Activated naive CD8-positive, alpha-beta T cell treated with anti-CD3 and anti-CD28 coated beads, Interleukin-2, amount 50 U/mL, for 24 hours (primary cell): ENCODE measurements around the gene EIF4G1.

Experiments used
- ATAC-seq: fragments of 150-1000 bp; cut with Tn5 transposase; one replicate; pipeline ENCODE4 v1.10.0; 2021
- DNase-seq: peaks from one replicate; pipeline ENCODE4 v3.0.0; 2021
- H3K27ac Mint-ChIP-seq: one replicate; pipeline ENCODE4 v1.8.0; 2021; ENCODE audit warnings: mild to moderate bottlenecking, mixed read lengths
- H3K27me3 Mint-ChIP-seq: one replicate; pipeline ENCODE4 v1.8.0; 2021; ENCODE audit warnings: mixed read lengths
- H3K36me3 Mint-ChIP-seq: one replicate; pipeline ENCODE4 v1.8.0; 2021; ENCODE audit warnings: low read depth, mixed read lengths
- H3K4me1 Mint-ChIP-seq: one replicate; pipeline ENCODE4 v1.8.0; 2021; ENCODE audit warnings: mixed read lengths
- H3K4me3 Mint-ChIP-seq: one replicate; pipeline ENCODE4 v1.8.0; 2021; ENCODE audit warnings: mild to moderate bottlenecking, moderate library complexity, mixed read lengths
- H3K9me3 Mint-ChIP-seq: one replicate; pipeline ENCODE4 v1.8.0; 2021; ENCODE audit warnings: mixed read lengths

The EIF4G1 gene

DNA sequence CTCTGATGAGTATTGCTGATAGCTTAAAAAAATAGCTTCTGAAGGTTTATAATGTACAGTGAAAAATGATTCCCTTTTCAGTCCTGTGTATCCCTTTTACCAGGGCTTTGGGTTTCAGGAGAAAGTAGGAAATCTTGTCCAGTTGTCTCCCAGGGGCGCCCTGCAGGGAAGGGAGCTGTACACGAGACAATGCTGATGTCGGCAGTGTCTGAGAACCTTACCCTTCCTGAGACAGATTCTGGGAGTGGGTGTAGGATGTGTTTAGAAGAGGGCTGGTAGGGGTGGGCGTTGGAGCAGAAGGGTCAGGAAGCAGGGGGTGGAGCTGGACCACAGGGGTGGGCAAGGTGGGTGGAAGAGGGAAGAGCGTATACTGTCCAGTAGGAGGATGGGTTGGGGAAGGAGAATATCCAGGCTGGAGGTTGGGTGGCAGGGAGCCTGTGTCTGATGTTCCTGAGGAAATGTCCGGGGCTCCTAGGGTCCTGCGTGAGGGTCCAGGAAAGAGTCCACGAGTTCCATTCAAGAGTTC is 58.0 kb downstream of the EIF4G1 start:
- Mint-ChIP-seq H3K9me3 (no peaks in the 10 kb centered on the region), H3K36me3 (peaks cover 23% of the 10 kb centered on the region), H3K27me3 (peaks cover 12% of the 10 kb centered on the region), H3K27ac (no peak overlapping the region), H3K4me1 (peaks cover 4% of the 10 kb centered on the region), H3K4me3 (no peak overlapping the region)
- no peak for ATAC-seq
- DNase-seq: no peak

DNA sequence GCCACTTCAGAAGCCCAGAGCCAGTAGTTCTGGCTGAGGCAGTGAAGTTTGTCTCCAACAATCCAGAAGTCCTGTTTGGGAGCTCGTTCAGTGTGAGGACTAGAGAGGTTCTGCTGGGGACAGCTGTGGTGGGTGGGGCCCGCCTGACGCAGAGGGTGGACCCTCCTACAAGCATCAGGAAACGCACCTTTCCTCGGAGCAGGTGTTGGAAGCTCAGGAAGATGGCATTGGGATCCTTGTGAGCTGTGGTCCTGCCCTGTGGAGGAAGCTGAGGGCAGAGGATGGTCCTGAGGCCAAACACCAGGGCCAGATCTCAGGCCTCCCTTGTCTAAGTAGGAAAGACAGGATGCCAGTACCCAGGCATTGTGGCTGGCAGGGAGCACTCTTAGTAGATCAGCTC is 58.5 kb downstream of the EIF4G1 start:
- DNase-seq (no peak), ATAC-seq (no peak)
- H3K9me3 Mint-ChIP-seq: no peaks in the 10 kb centered on the region
- H3K4me3 Mint-ChIP-seq: no peak overlapping the region
- H3K4me1 Mint-ChIP-seq: peaks cover 5% of the 10 kb centered on the region
- no peak overlapping the region for H3K27ac Mint-ChIP-seq
- H3K36me3 Mint-ChIP-seq: peaks cover 19% of the 10 kb centered on the region
- H3K27me3 Mint-ChIP-seq: peaks cover 18% of the 10 kb centered on the region

DNA sequence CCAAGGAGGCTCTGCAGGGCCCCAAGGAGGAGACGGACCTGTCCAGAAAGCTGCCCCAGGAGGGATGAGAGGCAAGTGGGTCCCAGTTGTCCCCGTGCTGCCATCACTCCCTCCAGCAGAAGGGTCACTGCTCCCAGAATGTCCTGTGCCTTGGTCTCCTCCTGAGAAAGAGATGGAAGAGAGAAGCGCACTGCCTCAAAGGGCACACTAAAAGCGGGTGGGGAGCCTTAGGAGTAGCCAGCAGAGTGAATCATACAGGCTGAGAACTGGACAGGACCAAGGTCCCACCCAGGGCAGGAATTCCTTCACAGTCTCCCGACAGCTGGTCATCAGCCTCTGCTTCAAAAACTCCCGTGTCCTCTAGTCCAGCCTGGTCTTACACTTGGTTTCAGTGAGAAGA is 59.0 kb downstream of the EIF4G1 start:
- Mint-ChIP-seq H3K9me3 (no peaks in the 10 kb centered on the region), H3K4me3 (no peak overlapping the region), H3K4me1 (peaks cover 6% of the 10 kb centered on the region), H3K27me3 (peaks cover 23% of the 10 kb centered on the region), H3K36me3 (peaks cover 15% of the 10 kb centered on the region), H3K27ac (no peak overlapping the region)
- DNase-seq: no peak
- ATAC-seq: no peak

DNA sequence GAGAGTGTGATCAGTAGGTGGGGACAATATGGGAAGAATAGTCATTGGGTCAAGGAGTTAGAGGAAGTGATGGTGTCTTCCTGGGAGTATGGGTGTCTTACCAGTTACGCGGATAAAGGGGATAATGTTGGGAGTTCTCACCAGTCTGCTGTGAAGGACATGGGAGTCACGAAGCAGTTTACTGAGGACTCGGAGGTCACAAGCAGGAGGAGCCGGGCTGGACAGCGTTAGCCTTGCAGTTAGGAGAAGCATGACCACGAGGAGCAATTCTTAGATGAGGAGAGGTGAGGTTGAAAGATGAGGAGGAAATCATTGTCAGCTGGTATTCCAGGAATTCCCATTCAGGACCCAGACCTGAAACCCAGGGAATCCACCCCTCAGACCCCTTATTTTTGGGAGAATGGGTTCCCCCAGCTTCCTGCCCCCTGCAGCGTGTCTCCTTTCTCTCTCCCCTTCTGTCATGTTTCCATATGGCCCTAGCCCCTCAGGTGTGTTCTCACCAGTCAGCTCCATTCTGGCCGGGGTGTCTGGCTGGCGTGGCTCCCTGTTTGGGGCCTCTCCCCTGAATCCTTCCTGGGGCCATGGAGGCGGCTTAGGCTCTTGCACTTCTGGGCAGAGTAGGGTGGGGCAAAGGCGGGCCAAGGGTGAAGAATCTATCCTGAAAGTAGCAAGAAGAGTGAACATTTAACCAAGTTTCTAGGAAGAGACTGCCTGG is 61.5 kb downstream of the EIF4G1 start:
- Mint-ChIP-seq H3K4me3 (no peak overlapping the region), H3K36me3 (no peaks in the 10 kb centered on the region), H3K27ac (no peak overlapping the region), H3K4me1 (peaks cover 9% of the 10 kb centered on the region), H3K27me3 (peaks cover 37% of the 10 kb centered on the region), H3K9me3 (no peaks in the 10 kb centered on the region)
- no peak for DNase-seq
- no peak for ATAC-seq

DNA sequence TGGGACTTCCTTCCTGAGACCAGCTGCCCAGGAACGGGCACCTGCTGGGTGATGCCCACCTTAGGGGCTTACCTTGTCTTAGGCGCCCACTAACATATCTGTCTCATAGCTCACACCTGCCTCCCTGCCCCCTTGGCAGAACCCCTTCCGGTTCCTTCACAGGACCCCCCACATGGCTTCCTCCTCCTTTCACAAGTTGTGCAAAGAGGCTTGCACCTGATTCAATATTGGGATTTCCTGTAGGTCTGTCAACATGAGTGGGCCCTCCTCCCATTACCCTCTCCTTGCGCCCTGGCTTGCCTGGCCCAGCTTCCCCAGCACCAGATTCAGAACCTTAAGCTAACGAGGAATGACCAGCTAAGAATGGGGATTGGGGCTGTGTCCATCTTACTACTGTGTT is 63.0 kb downstream of the EIF4G1 start:
- Mint-ChIP-seq H3K9me3 (no peaks in the 10 kb centered on the region), H3K36me3 (no peaks in the 10 kb centered on the region), H3K4me1 (peaks cover 6% of the 10 kb centered on the region), H3K4me3 (no peak overlapping the region), H3K27me3 (peaks cover 50% of the 10 kb centered on the region), H3K27ac (no peak overlapping the region)
- no peak for DNase-seq
- no peak for ATAC-seq

- Mint-ChIP-seq H3K4me1 (peaks cover 6% of the 10 kb centered on the region), H3K4me3 (no peak within 1 kb of the TSS), H3K36me3 (no peaks in the 10 kb centered on the region), H3K9me3 (no peaks in the 10 kb centered on the region), H3K27me3 (peaks cover 56% of the 10 kb centered on the region), H3K27ac (no peak within 1 kb of the TSS)
- DNase-seq: no peak
- no peak for ATAC-seq
Observed at GRCh38 chr3:184377882-184378445, 63.6 kb downstream of the EIF4G1 start, which contains the start of gene THPO. Gene THPO, minus strand, starts transcription at chr3:184378207. Its CDS starts 1,948 bp downstream, at chr3:184376259.

- H3K4me1 Mint-ChIP-seq: peaks cover 6% of the 10 kb centered on the region
- H3K9me3 Mint-ChIP-seq: no peaks in the 10 kb centered on the region
- no peaks in the 10 kb centered on the region for H3K36me3 Mint-ChIP-seq
- H3K27me3 Mint-ChIP-seq: peaks cover 58% of the 10 kb centered on the region
- H3K4me3 Mint-ChIP-seq: peak overlapping the region; percentile 61
- no peak for DNase-seq
- no peak overlapping the region for H3K27ac Mint-ChIP-seq
- ATAC-seq: no peak
Observed at GRCh38 chr3:184378651-184379357, 64.4 kb downstream of the EIF4G1 start.

DNA sequence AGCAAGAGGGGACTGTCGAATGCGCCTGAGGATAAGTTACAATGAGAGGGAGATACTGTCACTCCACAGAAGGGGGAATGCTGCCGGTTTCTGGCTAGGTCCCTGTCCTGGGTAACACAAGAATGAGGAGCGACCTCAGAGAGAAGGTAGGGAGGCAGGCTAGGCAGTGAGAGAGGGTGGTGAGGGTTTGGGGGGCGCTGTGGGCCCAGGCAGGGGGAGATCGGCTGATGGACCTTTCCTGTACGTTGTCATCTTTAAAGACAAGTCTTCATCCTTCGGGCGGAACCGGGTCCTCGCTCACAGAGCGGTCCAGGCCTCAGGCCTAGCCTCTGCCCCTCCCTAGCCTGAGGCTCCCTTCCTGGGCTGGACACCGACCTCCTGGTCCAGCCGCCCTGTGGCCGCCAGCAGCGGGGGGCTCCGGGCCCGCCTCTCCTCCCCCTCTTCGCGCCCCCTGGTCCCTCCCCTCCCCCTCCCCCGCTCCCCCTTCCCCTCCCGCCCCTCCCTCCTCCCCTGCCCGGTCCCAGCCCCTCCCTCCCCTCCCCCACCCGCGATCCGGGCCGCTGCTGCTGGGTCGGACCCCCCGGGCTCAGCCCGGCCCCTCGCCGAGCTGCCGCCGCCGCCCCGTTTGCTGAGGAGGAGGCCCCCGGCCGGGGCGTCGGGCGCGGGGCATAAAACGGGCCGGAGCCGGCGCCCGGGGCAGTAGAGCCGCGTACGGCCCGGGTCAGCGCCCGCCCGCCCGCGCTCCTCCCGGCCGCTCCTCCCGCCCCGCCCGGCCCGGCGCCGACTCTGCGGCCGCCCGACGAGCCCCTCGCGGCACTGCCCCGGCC is 65.2 kb downstream of the EIF4G1 start, which contains the start of gene CHRD:
CHRD (plus strand) TSS at position 697 of the 827 bp plus-strand sequence. CDS start 265 bp downstream, outside the sequence.
- Mint-ChIP-seq H3K4me1 (peaks cover 6% of the 10 kb centered on the region), H3K27ac (no peak within 1 kb of the TSS), H3K4me3 (peak within 1 kb of the TSS; percentile 61), H3K36me3 (no peaks in the 10 kb centered on the region), H3K27me3 (peaks cover 58% of the 10 kb centered on the region), H3K9me3 (no peaks in the 10 kb centered on the region)
- DNase-seq (no peak), ATAC-seq (no peak)

DNA sequence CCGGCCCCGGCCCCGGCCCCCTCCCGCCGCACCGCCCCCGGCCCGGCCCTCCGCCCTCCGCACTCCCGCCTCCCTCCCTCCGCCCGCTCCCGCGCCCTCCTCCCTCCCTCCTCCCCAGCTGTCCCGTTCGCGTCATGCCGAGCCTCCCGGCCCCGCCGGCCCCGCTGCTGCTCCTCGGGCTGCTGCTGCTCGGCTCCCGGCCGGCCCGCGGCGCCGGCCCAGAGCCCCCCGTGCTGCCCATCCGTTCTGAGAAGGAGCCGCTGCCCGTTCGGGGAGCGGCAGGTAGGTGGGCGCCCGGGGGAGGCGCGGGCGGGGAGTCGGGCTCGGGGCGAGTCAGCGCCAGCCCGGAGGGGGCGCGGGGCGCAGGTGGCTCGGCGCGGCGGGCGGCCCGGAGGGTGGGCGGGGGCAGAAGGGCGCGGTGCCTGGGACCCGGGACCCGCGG is 65.8 kb downstream of the EIF4G1 start:
- Mint-ChIP-seq H3K4me1 (peaks cover 6% of the 10 kb centered on the region), H3K9me3 (no peaks in the 10 kb centered on the region), H3K27me3 (peaks cover 58% of the 10 kb centered on the region), H3K36me3 (no peaks in the 10 kb centered on the region), H3K27ac (no peak overlapping the region), H3K4me3 (no peak overlapping the region)
- no peak for ATAC-seq
- peak; percentile 29 for DNase-seq

DNA sequence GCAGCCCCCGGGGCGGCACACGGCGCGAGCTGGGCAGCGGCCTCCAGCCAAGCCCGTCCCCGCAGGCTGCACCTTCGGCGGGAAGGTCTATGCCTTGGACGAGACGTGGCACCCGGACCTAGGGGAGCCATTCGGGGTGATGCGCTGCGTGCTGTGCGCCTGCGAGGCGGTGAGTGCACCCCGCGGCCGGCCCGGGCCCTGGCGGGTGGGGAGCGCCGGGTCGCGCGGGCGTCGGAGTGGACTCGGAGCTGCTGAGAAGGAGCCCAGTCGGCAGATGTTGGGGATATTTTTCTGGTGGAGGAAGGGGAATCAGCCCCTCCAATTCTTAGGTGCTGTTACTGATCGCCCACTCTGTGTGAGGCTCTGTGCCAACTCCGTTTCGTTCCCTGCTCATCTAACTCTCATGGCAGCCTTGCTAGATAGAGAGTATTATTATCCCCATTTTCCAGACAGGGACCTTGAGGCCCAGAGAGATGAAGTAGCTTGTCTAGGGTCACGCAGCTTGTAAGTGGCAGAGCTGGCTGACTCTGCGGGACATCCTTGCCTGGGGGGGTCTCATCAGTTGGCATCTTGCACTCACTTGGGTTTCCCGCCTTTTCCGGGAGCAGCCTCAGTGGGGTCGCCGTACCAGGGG is 66.3 kb downstream of the EIF4G1 start:
- no peak overlapping the region for H3K27ac Mint-ChIP-seq
- H3K27me3 Mint-ChIP-seq: peaks cover 56% of the 10 kb centered on the region

GRCh38 chr3:184381261-184382224 is 67.1 kb downstream of the EIF4G1 start:
- H3K4me3 Mint-ChIP-seq: no peak overlapping the region
- H3K27me3 Mint-ChIP-seq: peaks cover 54% of the 10 kb centered on the region
- DNase-seq (no peak), ATAC-seq (no peak)
- peaks cover 6% of the 10 kb centered on the region for H3K4me1 Mint-ChIP-seq
- H3K36me3 Mint-ChIP-seq: no peaks in the 10 kb centered on the region
- H3K27ac Mint-ChIP-seq: no peak overlapping the region
- no peaks in the 10 kb centered on the region for H3K9me3 Mint-ChIP-seq

More for the DNA sequence above, 66.3 kb downstream of the EIF4G1 start:
- DNase-seq: no peak
- peaks cover 6% of the 10 kb centered on the region for H3K4me1 Mint-ChIP-seq
- H3K4me3 Mint-ChIP-seq: peak overlapping the region; percentile 56
- no peak for ATAC-seq
- H3K36me3 Mint-ChIP-seq: no peaks in the 10 kb centered on the region
- no peaks in the 10 kb centered on the region for H3K9me3 Mint-ChIP-seq

GRCh38 chr3:184382326-184383032 is 68.1 kb downstream of the EIF4G1 start:
- H3K27me3 Mint-ChIP-seq: peaks cover 49% of the 10 kb centered on the region
- DNase-seq: no peak

More at GRCh38 chr3:184382326-184383032, 68.1 kb downstream of the EIF4G1 start:
- H3K9me3 Mint-ChIP-seq: no peaks in the 10 kb centered on the region
- peaks cover 6% of the 10 kb centered on the region for H3K4me1 Mint-ChIP-seq
- H3K36me3 Mint-ChIP-seq: no peaks in the 10 kb centered on the region
- no peak overlapping the region for H3K27ac Mint-ChIP-seq
- no peak overlapping the region for H3K4me3 Mint-ChIP-seq
- ATAC-seq: no peak
